IPS-18a (cell line): ENCODE measurements around the gene CRLF2.
A peak's percentile ranks its signal among the peaks of the same experiment; 100 is the strongest.
"Not testable (repeated sequence)": the region's sequence is repeated elsewhere in the genome, so short reads cannot be mapped to it uniquely, and the experiment has no call there.

ENCODE experiments used
- H3K27ac ChIP-seq: one replicate; pipeline ENCODE4 v1.5.1; 2013; ENCODE audit warnings: low read length
- H3K27me3 ChIP-seq: one replicate; pipeline ENCODE4 v1.6.1; 2013; ENCODE audit warnings: mild to moderate bottlenecking, low read length; ENCODE audit not compliant: control insufficient read depth, insufficient read depth
- H3K36me3 ChIP-seq: one replicate; pipeline ENCODE4 v1.6.1; 2013; ENCODE audit warnings: low read depth, low read length; ENCODE audit not compliant: control insufficient read depth
- H3K4me1 ChIP-seq: one replicate; pipeline ENCODE4 v1.6.1; 2013; ENCODE audit warnings: low read depth, low read length; ENCODE audit not compliant: control insufficient read depth
- H3K4me3 ChIP-seq: one replicate; pipeline ENCODE4 v1.5.1; 2013; ENCODE audit warnings: low read length
- H3K9ac ChIP-seq: one replicate; pipeline ENCODE4 v1.6.1; 2013; ENCODE audit warnings: mild to moderate bottlenecking, low read length, moderate library complexity
- H3K9me3 ChIP-seq: one replicate; pipeline ENCODE4 v1.6.1; 2013; ENCODE audit warnings: low read depth, low read length; ENCODE audit not compliant: control insufficient read depth

Gene CRLF2

DNA sequence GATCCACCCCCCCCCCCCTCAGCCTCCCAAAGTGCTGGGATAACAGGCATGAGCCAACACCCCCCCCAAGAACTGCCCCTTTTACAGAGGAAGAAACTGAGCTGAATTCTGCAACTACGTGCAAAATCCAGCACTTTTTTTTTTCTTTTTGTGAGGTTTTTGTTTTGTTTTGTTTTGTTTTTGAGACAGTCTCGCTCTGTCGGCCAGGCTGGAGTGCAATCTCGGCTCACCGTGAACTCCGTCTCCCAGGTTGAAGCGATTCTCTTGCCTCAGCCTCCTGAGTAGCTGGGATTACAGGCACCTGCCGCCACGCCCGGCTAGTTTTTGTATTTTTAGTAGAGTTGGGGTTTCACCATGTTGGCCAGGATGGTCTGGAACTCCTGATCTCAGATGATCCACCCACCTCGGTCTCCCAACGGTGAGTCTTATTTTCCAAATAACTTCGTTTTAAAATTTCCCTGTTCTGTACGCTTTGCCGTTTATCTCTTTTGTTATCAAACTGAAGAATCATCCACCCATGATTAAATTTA, 4.9 kb downstream of the CRLF2 start:
- H3K9ac ChIP-seq, result no peak overlapping the region
- peaks cover 3% of the 10 kb centered on the region for H3K4me1 ChIP-seq
- H3K4me3 ChIP-seq, result no peak overlapping the region
- H3K27me3 ChIP-seq, result no peaks in the 10 kb centered on the region
- no peaks in the 10 kb centered on the region for H3K36me3 ChIP-seq
- no peak overlapping the region for H3K27ac ChIP-seq
- H3K9me3 ChIP-seq, result peaks cover 4% of the 10 kb centered on the region

DNA sequence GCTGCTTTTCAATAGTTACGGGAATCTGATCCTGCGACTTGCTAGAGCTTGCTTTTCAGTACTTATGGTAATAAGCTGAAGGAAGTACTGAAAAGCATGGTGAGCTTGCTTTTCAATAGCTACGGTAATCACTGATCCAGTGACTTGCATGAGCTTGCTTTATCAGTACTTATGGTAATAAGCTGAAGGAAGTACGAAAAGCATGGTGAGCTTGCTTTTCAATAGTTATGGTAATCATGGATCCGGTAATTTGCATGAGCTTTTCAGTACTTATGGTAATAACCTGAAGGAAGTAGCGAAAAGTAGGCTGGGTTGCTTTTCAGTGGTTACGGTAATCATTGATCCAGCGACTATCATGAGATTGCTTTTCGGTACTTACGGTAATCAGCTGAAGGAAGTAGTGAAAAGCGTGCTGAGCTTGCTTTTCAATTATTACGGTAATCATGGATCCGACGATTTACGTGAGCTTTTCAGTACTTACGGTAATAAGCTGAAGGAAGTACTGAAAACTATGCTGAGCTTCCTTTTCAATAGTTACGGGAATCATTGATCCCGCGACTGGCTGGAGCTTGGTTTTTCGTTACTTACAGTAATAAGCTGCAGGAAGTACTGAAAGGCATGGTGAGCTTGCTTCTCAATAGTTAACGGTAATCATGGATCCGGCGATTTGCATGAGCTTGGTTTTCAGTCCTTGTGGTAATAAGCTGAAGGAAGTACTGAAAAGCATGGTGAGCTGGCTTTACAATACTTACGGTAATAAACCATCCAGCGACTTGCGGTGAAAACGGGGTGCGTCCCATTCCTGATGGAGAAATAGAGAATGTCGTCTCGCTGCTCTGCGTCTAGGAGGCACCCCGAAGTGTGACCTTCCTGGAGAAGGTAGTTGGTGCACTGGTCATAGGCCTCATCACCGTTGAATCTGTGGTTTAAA, 6.5 kb downstream of the CRLF2 start:
- peak overlapping the region; percentile 35 for H3K27ac ChIP-seq

DNA sequence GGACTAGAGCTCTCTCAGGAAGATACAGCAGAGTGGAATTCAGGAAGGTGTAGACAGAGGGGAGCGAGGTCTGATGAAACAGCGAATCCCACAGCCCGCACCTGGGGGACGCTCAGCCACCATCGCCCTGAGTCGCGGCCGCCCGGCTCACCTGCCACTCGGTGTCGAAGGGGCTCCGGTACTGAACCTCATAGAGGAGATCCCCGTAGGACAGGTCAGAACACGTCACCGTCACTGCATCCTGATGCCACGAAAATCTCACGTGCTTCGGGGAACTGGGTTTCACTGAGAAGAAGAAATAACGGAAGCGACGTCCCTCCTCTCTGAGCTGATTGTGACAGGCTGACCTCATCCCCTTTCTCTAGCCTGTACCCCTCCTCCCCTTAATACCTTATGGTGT, 10.2 kb downstream of the CRLF2 start:
- Histone ChIP-seq H3K36me3 (no peaks in the 10 kb centered on the region), H3K9ac (no peak overlapping the region), H3K9me3 (peaks cover 4% of the 10 kb centered on the region), H3K4me1 (peaks cover 3% of the 10 kb centered on the region), H3K27me3 (no peaks in the 10 kb centered on the region), H3K27ac (no peak overlapping the region), H3K4me3 (no peak overlapping the region)

More for the DNA sequence above, 6.5 kb downstream of the CRLF2 start:
- peak overlapping the region; percentile 61 for H3K4me3 ChIP-seq
- H3K9me3 ChIP-seq, result peaks cover 4% of the 10 kb centered on the region
- no peaks in the 10 kb centered on the region for H3K27me3 ChIP-seq
- H3K4me1 ChIP-seq, result peaks cover 3% of the 10 kb centered on the region
- H3K36me3 ChIP-seq, result no peaks in the 10 kb centered on the region
- peak overlapping the region; percentile 25 for H3K9ac ChIP-seq

DNA sequence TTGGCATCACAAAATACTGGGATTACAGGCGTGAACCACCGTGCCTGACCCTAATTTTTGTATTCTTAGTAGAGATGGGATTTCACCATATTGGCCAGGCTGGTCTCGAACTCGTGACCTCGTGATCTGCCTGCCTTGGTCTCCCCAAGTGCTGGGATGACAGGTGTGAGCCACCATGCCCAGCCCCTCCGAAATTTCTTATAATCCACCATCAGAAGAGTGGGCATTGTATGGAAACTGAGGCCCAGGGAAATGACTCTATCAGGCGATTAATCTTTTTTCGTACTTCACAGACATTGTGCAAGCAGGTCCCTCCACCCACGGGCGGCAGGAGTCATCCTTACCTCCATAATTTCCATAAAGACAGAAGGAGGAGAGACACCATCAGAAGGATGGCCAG, 16.0 kb downstream of the CRLF2 start:
- Histone ChIP-seq H3K4me1 (no peaks in the 10 kb centered on the region), H3K9ac (no peak overlapping the region), H3K27ac (no peak overlapping the region), H3K27me3 (no peaks in the 10 kb centered on the region), H3K4me3 (no peak overlapping the region), H3K36me3 (no peaks in the 10 kb centered on the region), H3K9me3 (peaks cover 2% of the 10 kb centered on the region)

DNA sequence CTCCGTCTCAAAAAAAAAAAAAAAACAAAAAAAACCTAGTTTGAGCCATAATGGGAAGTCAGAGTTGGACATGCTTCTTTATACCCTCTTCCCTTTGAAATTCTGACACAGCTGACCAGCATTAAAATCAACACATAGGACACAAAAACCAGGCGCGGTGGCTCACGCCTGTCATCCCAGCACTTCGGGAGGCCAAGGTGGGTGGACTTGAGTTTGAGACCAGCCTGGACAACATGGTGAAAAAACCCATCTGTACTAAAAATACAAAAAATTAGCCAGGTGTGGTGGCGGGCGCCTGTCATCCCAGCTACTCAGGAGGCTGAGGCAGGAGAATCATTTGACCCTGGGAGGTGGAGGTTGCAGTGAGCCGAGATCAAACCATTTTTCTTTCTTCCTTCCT, 20.3 kb downstream of the CRLF2 start:
- H3K4me1 ChIP-seq, H3K27ac ChIP-seq, H3K4me3 ChIP-seq, H3K9me3 ChIP-seq, H3K36me3 ChIP-seq, H3K27me3 ChIP-seq, H3K9ac ChIP-seq: not testable (repeated sequence)

DNA sequence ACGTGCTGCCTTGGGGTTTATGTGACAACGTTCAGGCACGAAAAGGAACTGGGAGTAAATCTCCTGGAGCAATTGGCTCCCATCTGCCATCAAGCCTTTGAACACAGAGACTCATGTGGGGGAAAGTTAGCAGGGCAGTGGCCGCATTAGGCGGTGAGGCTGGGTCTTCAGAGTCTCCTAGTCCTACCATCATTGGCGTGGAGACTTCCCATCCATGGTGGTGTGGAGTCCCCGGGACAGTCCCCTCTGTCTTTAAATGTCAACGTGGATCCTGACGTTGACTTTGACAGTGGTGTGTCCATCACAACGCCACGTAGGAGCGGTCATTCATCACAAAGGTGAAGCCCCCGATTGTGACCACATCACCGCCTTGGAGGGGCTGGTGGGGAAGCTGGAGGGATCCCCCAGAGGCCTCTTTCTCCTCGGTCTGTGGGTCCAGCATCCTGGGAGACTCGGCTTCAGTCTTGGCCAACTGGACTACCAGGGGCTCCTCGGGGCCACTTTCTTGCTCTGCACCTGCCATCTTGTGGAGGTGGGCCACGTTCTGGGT, 21.8 kb downstream of the CRLF2 start:
- Histone ChIP-seq H3K27me3 (no peaks in the 10 kb centered on the region), H3K9ac (no peak overlapping the region), H3K4me1 (no peaks in the 10 kb centered on the region), H3K27ac (no peak overlapping the region), H3K4me3 (no peak overlapping the region), H3K36me3 (no peaks in the 10 kb centered on the region), H3K9me3 (peaks cover 9% of the 10 kb centered on the region)

DNA sequence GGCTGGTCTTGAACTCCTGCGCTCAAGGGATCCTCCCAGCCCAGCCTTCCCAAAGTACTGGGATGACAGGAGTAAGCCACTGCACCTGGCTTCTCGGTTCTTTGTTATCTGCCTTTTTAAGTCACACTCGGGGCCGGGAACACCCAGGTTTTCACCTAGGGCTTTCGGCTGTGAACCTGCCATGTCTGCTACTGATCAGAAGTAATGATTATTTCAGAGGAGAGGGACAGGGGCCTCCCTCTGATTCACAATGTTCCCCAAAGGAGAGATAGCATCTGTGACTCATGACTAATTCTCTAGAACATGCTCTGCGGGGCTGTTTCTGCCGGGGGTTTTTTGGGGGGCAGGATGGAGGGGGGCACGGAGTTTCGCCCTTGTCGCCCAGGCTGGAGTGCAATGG, 26.9 kb downstream of the CRLF2 start:
- Histone ChIP-seq H3K9me3 (peaks cover 6% of the 10 kb centered on the region), H3K9ac (no peak overlapping the region), H3K4me3 (no peak overlapping the region), H3K4me1 (no peaks in the 10 kb centered on the region), H3K27ac (no peak overlapping the region), H3K27me3 (no peaks in the 10 kb centered on the region), H3K36me3 (no peaks in the 10 kb centered on the region)

DNA sequence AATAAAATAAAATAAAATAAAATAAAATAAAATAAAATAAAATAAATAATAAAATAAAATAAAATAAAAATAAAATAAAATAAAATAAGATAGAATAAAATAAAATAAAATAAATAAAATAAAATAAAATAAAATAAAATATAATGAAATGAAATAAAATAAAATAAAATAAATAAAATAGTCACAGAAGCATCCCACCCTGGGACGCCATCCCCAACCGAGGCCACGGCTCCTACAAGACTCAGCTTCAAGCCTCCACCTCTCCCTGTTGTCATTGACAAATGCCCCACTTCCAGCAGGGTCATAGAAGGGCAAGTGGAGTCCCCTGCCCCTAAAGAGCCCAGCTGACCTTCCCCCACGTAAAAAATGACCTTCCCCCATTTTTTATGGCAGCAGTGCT, 30.2 kb downstream of the CRLF2 start:
- Histone ChIP-seq H3K9me3 (no peaks in the 10 kb centered on the region), H3K27me3 (no peaks in the 10 kb centered on the region), H3K27ac (no peak overlapping the region), H3K9ac (no peak overlapping the region), H3K4me3 (no peak overlapping the region), H3K36me3 (no peaks in the 10 kb centered on the region), H3K4me1 (no peaks in the 10 kb centered on the region)

DNA sequence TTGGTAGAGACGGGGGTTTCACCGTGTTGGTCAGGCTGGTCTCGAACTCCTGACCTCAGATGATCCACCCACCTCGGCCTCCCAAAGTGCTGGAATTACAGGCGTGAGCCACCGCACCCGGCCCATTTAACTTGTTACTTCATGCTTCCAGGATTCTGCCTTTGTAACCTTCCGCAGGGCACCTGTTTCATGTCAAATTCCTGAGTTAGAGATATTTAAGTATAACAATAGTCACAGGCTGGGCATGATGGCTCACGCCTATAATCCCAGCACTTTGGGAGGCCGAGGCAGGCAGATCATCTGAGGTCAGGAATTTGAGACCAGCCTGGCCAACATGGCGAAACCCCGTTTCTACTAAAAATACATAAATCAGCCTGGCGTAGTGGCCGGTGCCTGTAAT, 30.8 kb downstream of the CRLF2 start:
- not testable (repeated sequence) for H3K9ac ChIP-seq, H3K4me3 ChIP-seq, H3K36me3 ChIP-seq, H3K27me3 ChIP-seq, H3K9me3 ChIP-seq, H3K4me1 ChIP-seq, H3K27ac ChIP-seq

DNA sequence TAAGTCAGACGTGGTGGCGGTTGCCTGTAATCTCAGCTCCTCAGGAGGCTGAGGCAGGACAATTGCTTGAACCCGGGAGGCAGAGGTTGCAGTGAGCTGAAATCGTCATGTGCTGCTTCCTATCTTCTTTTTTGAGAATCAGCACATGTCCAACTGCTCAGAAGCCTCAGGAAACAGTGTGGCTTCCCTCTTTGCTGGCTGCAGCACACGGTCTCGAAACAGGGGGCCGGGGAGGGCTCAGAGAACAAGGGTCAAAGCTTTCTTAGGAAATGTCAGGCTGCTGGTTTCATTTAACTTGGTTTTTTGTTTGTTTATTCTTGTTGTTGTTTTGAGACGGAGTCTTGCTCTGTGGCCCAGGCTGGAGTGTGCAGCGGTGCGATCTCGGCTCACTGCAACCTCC, 31.3 kb downstream of the CRLF2 start:
- H3K27me3 ChIP-seq, result no peaks in the 10 kb centered on the region
- H3K9ac ChIP-seq, result no peak overlapping the region
- no peaks in the 10 kb centered on the region for H3K4me1 ChIP-seq
- no peak overlapping the region for H3K4me3 ChIP-seq
- no peaks in the 10 kb centered on the region for H3K9me3 ChIP-seq
- H3K27ac ChIP-seq, result no peak overlapping the region
- no peaks in the 10 kb centered on the region for H3K36me3 ChIP-seq

DNA sequence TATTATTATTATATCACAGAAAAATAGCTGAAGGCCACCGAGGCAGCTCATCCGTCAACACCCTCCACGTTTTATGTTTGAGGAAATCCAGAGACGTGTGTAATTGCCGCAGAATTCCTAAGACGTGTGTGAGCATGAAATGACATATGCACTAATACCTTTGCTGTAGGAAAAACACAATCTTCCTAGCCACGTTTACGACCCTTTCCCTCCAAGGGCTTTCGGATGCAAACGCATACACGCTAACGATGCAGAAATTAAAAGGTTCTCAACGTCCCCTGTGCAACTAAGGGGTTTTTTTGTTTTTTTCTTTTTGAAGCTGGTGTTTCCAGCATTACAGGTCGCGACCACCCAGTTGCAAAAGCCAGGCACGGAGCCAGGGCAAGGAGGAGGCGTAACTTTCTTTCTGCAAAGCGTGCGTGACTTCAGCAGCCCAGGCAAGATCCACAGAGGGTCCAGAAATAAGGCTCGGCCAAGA, 33.8 kb downstream of the CRLF2 start:
- H3K9ac ChIP-seq, result no peak overlapping the region
- H3K36me3 ChIP-seq, result no peaks in the 10 kb centered on the region
- H3K9me3 ChIP-seq, result peaks cover 7% of the 10 kb centered on the region
- no peaks in the 10 kb centered on the region for H3K27me3 ChIP-seq
- H3K27ac ChIP-seq, result no peak overlapping the region
- H3K4me3 ChIP-seq, result no peak overlapping the region
- H3K4me1 ChIP-seq, result no peaks in the 10 kb centered on the region
